ENCODE measurements around the gene TTLL9.
"Not testable (repeated sequence)": the region's sequence is repeated elsewhere in the genome, so short reads cannot be mapped to it uniquely, and the experiment has no call there.

The TTLL9 gene

DNA sequence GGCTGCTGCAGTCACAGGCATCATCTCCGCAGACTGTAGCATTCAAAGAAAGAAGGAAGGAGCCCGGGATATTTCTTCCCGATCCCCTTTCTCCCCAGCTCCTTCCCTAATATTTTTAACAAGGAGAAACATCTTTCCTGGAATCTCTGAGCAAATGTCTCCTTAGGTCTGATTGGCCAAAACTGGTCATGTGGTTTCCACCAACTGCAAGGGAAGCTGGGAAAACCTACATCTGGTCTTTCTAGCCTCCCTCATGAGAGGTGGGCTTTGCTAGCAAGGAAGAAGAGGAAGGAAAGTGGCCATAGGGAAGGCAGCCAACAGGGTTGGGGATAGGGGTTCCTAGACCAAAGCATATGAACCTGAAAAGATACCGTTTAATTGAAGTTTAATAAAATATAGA is 46.3 kb downstream of the TTLL9 start:
- H3K4me3 ChIP-seq (ENCODE audit: low read depth, low read length) = no peak overlapping the region
- no peak overlapping the region for H3K18ac ChIP-seq (ENCODE audit: low read length)

GRCh38 chr20:31917962-31918412 is 47.6 kb downstream of the TTLL9 start:
- not testable (repeated sequence) for H3K36me3 ChIP-seq (ENCODE audit: control insufficient read depth in 1 of 2, insufficient read depth in 2 of 2, low read length in 2 of 2); H2AFZ ChIP-seq (ENCODE audit: insufficient read depth, low read length, poor library complexity); H3K4me1 ChIP-seq (ENCODE audit: control insufficient read depth in 1 of 2, insufficient read depth in 2 of 2, low read length in 2 of 2); H3K9ac ChIP-seq (ENCODE audit: low read length); H3K4me2 ChIP-seq (ENCODE audit: low read length); H2BK12ac ChIP-seq (ENCODE audit: low read length); H2BK5ac ChIP-seq (ENCODE audit: low read depth, low read length, poor library complexity); H4K12ac ChIP-seq (ENCODE audit: low read depth, low read length); H2BK120ac ChIP-seq (ENCODE audit: insufficient read depth, low read length, poor library complexity); H3K9me3 ChIP-seq (ENCODE audit: insufficient read depth, low read depth, low read length); H3K23ac ChIP-seq (ENCODE audit: low read length); H4K91ac ChIP-seq (ENCODE audit: low read depth, low read length); H3K79me1 ChIP-seq (ENCODE audit: low read length); H3K4ac ChIP-seq (ENCODE audit: low read depth, low read length); H3K4me3 ChIP-seq (ENCODE audit: low read depth, low read length); H4K8ac ChIP-seq (ENCODE audit: low read depth, low read length); H3K18ac ChIP-seq (ENCODE audit: low read length); DNase-seq; H3K14ac ChIP-seq (ENCODE audit: low read length); H3K79me2 ChIP-seq (ENCODE audit: control insufficient read depth, insufficient read depth, low read length, poor library complexity); H3K27me3 ChIP-seq (ENCODE audit: insufficient read depth, low read length); H3K27ac ChIP-seq (ENCODE audit: low read depth, low read length); H2AK5ac ChIP-seq (ENCODE audit: low read length)
- WGBS (ENCODE audit: extremely low coverage, insufficient coverage, insufficient read length) = no CpG with 5 or more reads among the region's 7 CpGs

More for the DNA sequence above, 46.3 kb downstream of the TTLL9 start:
- H3K36me3 ChIP-seq (ENCODE audit: control insufficient read depth in 1 of 2, insufficient read depth in 2 of 2, low read length in 2 of 2) = no peaks in the 10 kb centered on the region
- no peaks in the 10 kb centered on the region for H3K79me2 ChIP-seq (ENCODE audit: control insufficient read depth, insufficient read depth, low read length, poor library complexity)
- no peaks in the 10 kb centered on the region for H3K27me3 ChIP-seq (ENCODE audit: insufficient read depth, low read length)
- WGBS (ENCODE audit: extremely low coverage, insufficient coverage, insufficient read length) = no CpG with 5 or more reads among the region's 4 CpGs
- no peak overlapping the region for H3K23ac ChIP-seq (ENCODE audit: low read length)
- H3K14ac ChIP-seq (ENCODE audit: low read length) = no peak overlapping the region
- peaks cover 6% of the 10 kb centered on the region in 2 experiments for H3K4me1 ChIP-seq (ENCODE audit: control insufficient read depth in 1 of 2, insufficient read depth in 2 of 2, low read length in 2 of 2)
- no peak overlapping the region for H4K12ac ChIP-seq (ENCODE audit: low read depth, low read length)
- no peak overlapping the region for H3K27ac ChIP-seq (ENCODE audit: low read depth, low read length)
- DNase-seq = no peak
- H4K8ac ChIP-seq (ENCODE audit: low read depth, low read length) = no peak overlapping the region
- H2BK12ac ChIP-seq (ENCODE audit: low read length) = no peak overlapping the region
- no peak overlapping the region for H2BK5ac ChIP-seq (ENCODE audit: low read depth, low read length, poor library complexity)
- H4K91ac ChIP-seq (ENCODE audit: low read depth, low read length) = no peak overlapping the region
- no peak overlapping the region for H3K4me2 ChIP-seq (ENCODE audit: low read length)
- no peaks in the 10 kb centered on the region for H3K79me1 ChIP-seq (ENCODE audit: low read length)
- no peak overlapping the region for H2AFZ ChIP-seq (ENCODE audit: insufficient read depth, low read length, poor library complexity)
- no peak overlapping the region for H3K9ac ChIP-seq (ENCODE audit: low read length)
- no peak overlapping the region for H2BK120ac ChIP-seq (ENCODE audit: insufficient read depth, low read length, poor library complexity)
- no peak overlapping the region for H3K4ac ChIP-seq (ENCODE audit: low read depth, low read length)
- peaks cover 9% of the 10 kb centered on the region for H3K9me3 ChIP-seq (ENCODE audit: insufficient read depth, low read depth, low read length)
- no peak overlapping the region for H2AK5ac ChIP-seq (ENCODE audit: low read length)

GRCh38 chr20:31918466-31919105 is 48.2 kb downstream of the TTLL9 start:
- H3K27me3 ChIP-seq (ENCODE audit: insufficient read depth, low read length) = no peaks in the 10 kb centered on the region
- H3K36me3 ChIP-seq (ENCODE audit: control insufficient read depth in 1 of 2, insufficient read depth in 2 of 2, low read length in 2 of 2) = no peaks in the 10 kb centered on the region
- no peak overlapping the region for H2BK12ac ChIP-seq (ENCODE audit: low read length)
- H4K91ac ChIP-seq (ENCODE audit: low read depth, low read length) = no peak overlapping the region
- DNase-seq = no peak
- no peaks in the 10 kb centered on the region for H3K79me2 ChIP-seq (ENCODE audit: control insufficient read depth, insufficient read depth, low read length, poor library complexity)
- H3K4me3 ChIP-seq (ENCODE audit: low read depth, low read length) = no peak overlapping the region
- no peak overlapping the region for H3K23ac ChIP-seq (ENCODE audit: low read length)
- H3K79me1 ChIP-seq (ENCODE audit: low read length) = no peaks in the 10 kb centered on the region
- no peak overlapping the region for H2AK5ac ChIP-seq (ENCODE audit: low read length)
- no peak overlapping the region for H3K4ac ChIP-seq (ENCODE audit: low read depth, low read length)
- no peak overlapping the region for H3K4me2 ChIP-seq (ENCODE audit: low read length)
- H2BK5ac ChIP-seq (ENCODE audit: low read depth, low read length, poor library complexity) = no peak overlapping the region
- no peak overlapping the region for H3K9ac ChIP-seq (ENCODE audit: low read length)
- no peak overlapping the region for H2AFZ ChIP-seq (ENCODE audit: insufficient read depth, low read length, poor library complexity)
- no peak overlapping the region for H3K27ac ChIP-seq (ENCODE audit: low read depth, low read length)
- WGBS (ENCODE audit: extremely low coverage, insufficient coverage, insufficient read length) = no CpG with 5 or more reads among the region's 7 CpGs
- H3K4me1 ChIP-seq (ENCODE audit: control insufficient read depth in 1 of 2, insufficient read depth in 2 of 2, low read length in 2 of 2) = peaks cover 3% of the 10 kb centered on the region in 2 experiments
- H4K12ac ChIP-seq (ENCODE audit: low read depth, low read length) = no peak overlapping the region
- no peak overlapping the region for H3K18ac ChIP-seq (ENCODE audit: low read length)
- no peak overlapping the region for H3K14ac ChIP-seq (ENCODE audit: low read length)
- H4K8ac ChIP-seq (ENCODE audit: low read depth, low read length) = no peak overlapping the region
- peaks cover 9% of the 10 kb centered on the region for H3K9me3 ChIP-seq (ENCODE audit: insufficient read depth, low read depth, low read length)
- H2BK120ac ChIP-seq (ENCODE audit: insufficient read depth, low read length, poor library complexity) = no peak overlapping the region

DNA sequence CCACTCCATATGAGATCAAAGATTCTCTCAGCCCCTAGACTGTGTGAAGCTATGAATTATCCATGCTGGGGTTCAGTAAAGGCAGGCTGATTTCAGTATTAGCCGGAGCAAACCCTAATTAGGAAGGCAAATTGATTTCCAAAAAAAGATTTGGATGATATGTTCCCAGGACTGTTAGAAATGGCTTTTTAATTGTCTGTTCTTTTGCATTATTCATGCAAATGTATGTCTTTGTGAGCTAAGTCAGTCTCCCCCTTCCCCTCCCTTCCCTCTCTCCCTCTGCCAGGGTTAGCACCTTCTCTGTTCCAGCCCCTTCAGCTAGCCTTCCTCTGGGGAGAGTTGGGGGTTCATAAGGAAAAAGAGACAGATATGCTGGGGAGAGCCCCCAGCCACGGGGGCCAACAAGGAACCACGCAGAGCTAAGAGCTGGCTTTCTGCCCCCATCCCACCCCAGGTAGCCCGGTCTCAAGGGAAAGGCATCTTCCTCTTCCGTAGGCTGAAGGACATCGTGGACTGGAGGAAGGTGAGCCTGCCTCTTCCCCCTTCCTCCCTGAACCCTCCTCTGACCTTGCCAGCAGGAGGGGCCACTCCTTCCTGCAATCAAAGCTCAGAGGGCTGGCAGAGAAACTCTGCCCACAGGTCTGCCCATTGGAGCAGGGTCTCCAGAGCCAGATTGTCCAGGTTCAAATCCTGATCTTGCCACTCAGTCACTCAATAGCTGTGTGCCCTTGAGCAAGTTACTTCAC is 49.1 kb downstream of the TTLL9 start:
- no CpG with 5 or more reads among the region's 6 CpGs for WGBS (ENCODE audit: extremely low coverage, insufficient coverage, insufficient read length)
- Histone ChIP-seq H3K14ac (ENCODE audit: low read length) (no peak overlapping the region), H3K9ac (ENCODE audit: low read length) (no peak overlapping the region), H3K9me3 (ENCODE audit: insufficient read depth, low read depth, low read length) (peaks cover 9% of the 10 kb centered on the region), H4K91ac (ENCODE audit: low read depth, low read length) (no peak overlapping the region), H2BK120ac (ENCODE audit: insufficient read depth, low read length, poor library complexity) (no peak overlapping the region), H3K4me2 (ENCODE audit: low read length) (no peak overlapping the region), H4K12ac (ENCODE audit: low read depth, low read length) (no peak overlapping the region), H3K79me1 (ENCODE audit: low read length) (no peaks in the 10 kb centered on the region), H3K27me3 (ENCODE audit: insufficient read depth, low read length) (no peaks in the 10 kb centered on the region), H3K79me2 (ENCODE audit: control insufficient read depth, insufficient read depth, low read length, poor library complexity) (no peaks in the 10 kb centered on the region), H2AK5ac (ENCODE audit: low read length) (no peak overlapping the region), H3K27ac (ENCODE audit: low read depth, low read length) (no peak overlapping the region), H3K4me1 (ENCODE audit: control insufficient read depth in 1 of 2, insufficient read depth in 2 of 2, low read length in 2 of 2) (no peaks in the 10 kb centered on the region), H3K4me3 (ENCODE audit: low read depth, low read length) (no peak overlapping the region), H3K18ac (ENCODE audit: low read length) (no peak overlapping the region), H3K23ac (ENCODE audit: low read length) (no peak overlapping the region), H2BK12ac (ENCODE audit: low read length) (no peak overlapping the region), H3K4ac (ENCODE audit: low read depth, low read length) (no peak overlapping the region), H2BK5ac (ENCODE audit: low read depth, low read length, poor library complexity) (no peak overlapping the region), H4K8ac (ENCODE audit: low read depth, low read length) (no peak overlapping the region), H2AFZ (ENCODE audit: insufficient read depth, low read length, poor library complexity) (no peak overlapping the region), H3K36me3 (ENCODE audit: control insufficient read depth in 1 of 2, insufficient read depth in 2 of 2, low read length in 2 of 2) (no peaks in the 10 kb centered on the region)
- DNase-seq = no peak
